Vagina (tissue), 2 donors: ENCODE results near the gene LITAFD. TPM values are rescaled to one million over a fixed set of nuclear protein-coding genes. Genes with fewer than 3 reads are reported as not detected.

Experiments
- DNase-seq, 2 donors: peaks; one replicate each; pipeline ENCODE4 v3.0.0-alpha.2; 2017; ENCODE audit errors: extremely low spot score in 2 of 2
- H3K27ac ChIP-seq: fragments of 200-600 bp; sonication (generic); one replicate; pipeline ENCODE4 v1.5.1; 2019
- H3K27me3 ChIP-seq: fragments of 200-600 bp; sonication (generic); one replicate; pipeline ENCODE4 v1.5.1; 2019
- H3K36me3 ChIP-seq, 2 donors: fragments of 200-600 bp; sonication (generic); one replicate each; pipeline ENCODE4 v1.5.1; 2017 to 2019
- H3K4me1 ChIP-seq: fragments of 200-600 bp; sonication (generic); one replicate; pipeline ENCODE4 v1.5.1; 2019
- H3K4me3 ChIP-seq, 2 donors: fragments of 200-600 bp; sonication (generic); 1 replicate in 1 of 2; 2 replicates in 1 of 2; pipeline ENCODE4 v1.5.1; 2016 to 2019
- H3K9me3 ChIP-seq: fragments of 200-600 bp; sonication (generic); one replicate; pipeline ENCODE4 v1.5.1; 2019
- POLR2A ChIP-seq, 2 donors: fragments of 450-650 bp; IDR thresholded peaks; one replicate each; pipeline ENCODE4 v1.6.1; 2017; ENCODE audit warnings: antibody characterized with exemption in 2 of 2, mild to moderate bottlenecking in 2 of 2, moderate library complexity in 2 of 2
- POLR2AphosphoS5 ChIP-seq, 2 donors: sonication (generic); formaldehyde crosslinking; IDR thresholded peaks; one replicate each; pipeline ENCODE4 v1.9.0; 2017; ENCODE audit warnings: antibody characterized with exemption in 2 of 2, mild to moderate bottlenecking in 2 of 2, low read depth in 1 of 2; ENCODE audit not compliant: insufficient read depth in 1 of 2
- intact Hi-C: fragments of 100-400 bp; cut with DNase I; formaldehyde crosslinking; loops from one replicate; pipeline ENCODE4 v1.15.1; 2023
- total RNA-seq: library from RNA; depleted of rRNA; stranded (reverse); fragments of >200 nt; gene quantifications from one replicate; pipeline ENCODE4 v1.2.3, GENCODE V29; 2016
- TF ChIP-seq, protein P1 (sequence below), 3 experiments: fragments of 450-650 bp in 2 of 3; fragments of 200-600 bp in 1 of 3; sonication (generic) in 1 of 3; IDR thresholded peaks; one replicate each; pipeline ENCODE4 v1.5.1; 2017 to 2019; ENCODE audit warnings: antibody characterized with exemption in 3 of 3, mild to moderate bottlenecking in 2 of 3, moderate library complexity in 2 of 3

The LITAFD gene
- total RNA-seq, 1 donor from 2014 or later, result not detected

DNA sequence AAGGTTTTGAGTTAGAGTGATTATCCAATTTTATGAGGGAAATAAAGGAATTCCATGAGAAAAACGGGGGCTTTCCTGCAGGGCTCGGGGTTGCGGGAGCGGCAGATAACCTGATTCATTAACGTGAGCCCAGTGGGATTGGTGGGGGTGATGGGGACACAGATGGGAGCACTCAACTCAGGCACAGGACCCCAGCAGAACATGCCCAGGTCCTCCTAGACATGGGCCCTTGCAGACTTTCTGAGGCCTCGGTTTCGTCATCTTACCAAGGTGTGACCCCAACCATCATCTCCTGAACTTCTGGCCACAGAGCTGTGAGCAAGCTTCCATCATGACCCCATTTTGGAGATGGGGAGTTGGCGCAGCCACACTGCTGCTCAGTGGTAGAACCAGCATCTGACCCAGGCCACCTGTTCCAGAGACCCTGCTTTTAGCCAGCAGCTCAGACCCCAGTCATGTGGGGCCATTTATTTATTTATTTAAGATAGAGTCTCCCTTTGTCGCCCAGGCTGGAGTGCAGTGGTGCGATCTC, 35.7 kb upstream of the LITAFD start:
- Histone ChIP-seq H3K36me3 (no peaks in the 10 kb centered on the region), H3K27me3 (no peaks in the 10 kb centered on the region), H3K4me1 (peaks cover 22% of the 10 kb centered on the region), H3K9me3 (no peaks in the 10 kb centered on the region), H3K27ac (no peak overlapping the region), H3K4me3 (no peak overlapping the region)
- intact Hi-C loops, result no loop called here
- peak in 1 of 2 donors; percentile 81 for DNase-seq
- TF ChIP-seq POLR2A (IDR thresholded peaks at IDR 0.05) (no peak), POLR2AphosphoS5 (IDR thresholded peaks at IDR 0.05; ENCODE audit: insufficient read depth in 1 of 2, low read depth in 1 of 2) (no peak)
- TF ChIP-seq, protein P1, sequence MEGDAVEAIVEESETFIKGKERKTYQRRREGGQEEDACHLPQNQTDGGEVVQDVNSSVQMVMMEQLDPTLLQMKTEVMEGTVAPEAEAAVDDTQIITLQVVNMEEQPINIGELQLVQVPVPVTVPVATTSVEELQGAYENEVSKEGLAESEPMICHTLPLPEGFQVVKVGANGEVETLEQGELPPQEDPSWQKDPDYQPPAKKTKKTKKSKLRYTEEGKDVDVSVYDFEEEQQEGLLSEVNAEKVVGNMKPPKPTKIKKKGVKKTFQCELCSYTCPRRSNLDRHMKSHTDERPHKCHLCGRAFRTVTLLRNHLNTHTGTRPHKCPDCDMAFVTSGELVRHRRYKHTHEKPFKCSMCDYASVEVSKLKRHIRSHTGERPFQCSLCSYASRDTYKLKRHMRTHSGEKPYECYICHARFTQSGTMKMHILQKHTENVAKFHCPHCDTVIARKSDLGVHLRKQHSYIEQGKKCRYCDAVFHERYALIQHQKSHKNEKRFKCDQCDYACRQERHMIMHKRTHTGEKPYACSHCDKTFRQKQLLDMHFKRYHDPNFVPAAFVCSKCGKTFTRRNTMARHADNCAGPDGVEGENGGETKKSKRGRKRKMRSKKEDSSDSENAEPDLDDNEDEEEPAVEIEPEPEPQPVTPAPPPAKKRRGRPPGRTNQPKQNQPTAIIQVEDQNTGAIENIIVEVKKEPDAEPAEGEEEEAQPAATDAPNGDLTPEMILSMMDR (IDR thresholded peaks at IDR 0.05), result no peak

DNA sequence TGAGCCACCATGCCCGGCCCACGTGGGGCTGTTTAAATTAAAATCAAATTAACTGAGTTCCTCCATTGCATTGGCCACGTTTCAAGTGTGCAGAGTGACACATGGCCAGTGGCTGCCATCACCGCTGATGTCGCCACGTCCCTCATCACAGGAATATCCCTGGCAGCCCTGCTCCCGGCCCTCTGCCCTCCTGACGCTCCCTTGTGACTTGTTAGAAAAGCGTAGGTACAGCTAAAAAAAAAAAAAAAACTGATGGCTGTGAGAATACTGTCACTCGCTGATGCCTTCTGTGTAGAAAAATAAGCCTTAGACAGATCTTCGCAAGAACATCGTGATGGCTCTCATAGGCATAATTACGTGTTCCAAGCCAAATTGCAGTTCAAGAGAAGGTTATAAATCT, 35.0 kb upstream of the LITAFD start:
- no peak overlapping the region for H3K4me3 ChIP-seq
- H3K36me3 ChIP-seq, result no peaks in the 10 kb centered on the region
- intact Hi-C loops, result no loop called here
- peak in 1 of 2 donors; percentile 44 for DNase-seq
- TF ChIP-seq POLR2AphosphoS5 (IDR thresholded peaks at IDR 0.05; ENCODE audit: insufficient read depth in 1 of 2, low read depth in 1 of 2) (no peak), POLR2A (IDR thresholded peaks at IDR 0.05) (no peak)
- TF ChIP-seq, protein P1 (IDR thresholded peaks at IDR 0.05), result no peak
- H3K27me3 ChIP-seq, result no peaks in the 10 kb centered on the region
- no peak overlapping the region for H3K27ac ChIP-seq
- no peaks in the 10 kb centered on the region for H3K9me3 ChIP-seq
- H3K4me1 ChIP-seq, result peaks cover 22% of the 10 kb centered on the region

DNA sequence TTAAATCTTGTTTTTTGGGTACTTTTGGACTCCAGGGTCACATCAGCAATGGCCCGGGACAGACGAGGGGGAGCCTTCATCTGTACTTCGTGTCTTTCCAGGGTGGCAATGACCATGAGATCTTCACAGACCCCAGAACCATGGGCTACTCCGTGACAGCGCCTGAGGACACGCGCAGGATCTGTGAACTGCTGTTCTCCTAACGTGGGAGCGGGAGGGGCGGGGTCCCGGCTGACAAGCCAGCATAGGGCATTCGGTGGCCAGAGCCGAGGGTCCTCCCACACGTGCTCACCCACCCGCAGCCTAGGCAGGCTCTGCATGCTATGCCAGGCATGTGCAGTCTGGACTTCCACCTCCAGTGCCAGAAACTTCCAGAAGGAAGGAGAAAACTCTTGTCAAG, 34.5 kb upstream of the LITAFD start:
- Histone ChIP-seq H3K4me1 (peaks cover 22% of the 10 kb centered on the region), H3K9me3 (no peaks in the 10 kb centered on the region), H3K27ac (no peak overlapping the region), H3K27me3 (no peaks in the 10 kb centered on the region), H3K36me3 (no peaks in the 10 kb centered on the region), H3K4me3 (no peak overlapping the region)
- peak in 1 of 2 donors; percentile 75 for DNase-seq
- intact Hi-C loops, result no loop called here
- TF ChIP-seq POLR2A (IDR thresholded peaks at IDR 0.05), result no peak
- TF ChIP-seq, protein P1 (IDR thresholded peaks at IDR 0.05), result no peak
- TF ChIP-seq POLR2AphosphoS5 (IDR thresholded peaks at IDR 0.05; ENCODE audit: insufficient read depth in 1 of 2, low read depth in 1 of 2), result no peak

DNA sequence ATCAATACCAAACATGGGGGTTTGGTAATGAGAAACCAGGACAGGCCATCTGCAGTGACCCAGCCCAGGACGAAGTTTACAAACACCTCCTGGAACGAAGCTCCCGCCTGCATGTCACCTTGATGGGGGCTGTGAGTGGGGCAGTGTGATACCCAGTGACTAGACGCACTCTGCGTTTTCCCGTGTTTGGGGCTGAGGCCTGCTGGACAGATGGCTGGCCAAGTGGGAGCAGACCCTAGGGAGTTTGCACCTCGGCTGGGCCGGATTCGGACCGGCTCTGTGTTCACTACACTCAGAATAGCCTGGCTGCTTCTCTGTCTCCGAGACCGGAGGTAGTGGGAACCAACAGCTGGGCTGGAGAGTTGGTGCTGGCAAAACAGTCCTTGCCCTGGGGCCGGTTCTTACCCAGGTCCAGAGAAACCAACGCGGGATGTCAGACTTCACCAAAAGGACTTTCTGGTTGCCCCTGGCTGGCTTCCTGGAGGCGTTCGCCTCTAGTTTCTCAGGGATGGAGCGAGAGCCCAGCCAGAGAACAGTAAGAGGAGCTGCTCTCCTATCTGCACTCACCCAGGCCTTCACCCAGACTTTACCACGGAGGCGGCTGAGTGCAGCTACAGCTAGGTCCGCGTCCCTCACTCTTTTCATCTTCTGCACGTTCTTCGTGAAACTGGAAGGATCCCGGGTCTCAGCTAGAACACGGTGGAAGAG, 33.8 kb upstream of the LITAFD start:
- peaks cover 22% of the 10 kb centered on the region for H3K4me1 ChIP-seq
- H3K27ac ChIP-seq, result peak overlapping the region; percentile 55
- H3K4me3 ChIP-seq, result no peak overlapping the region
- H3K36me3 ChIP-seq, result peaks cover 0 to 1% of the 10 kb centered on the region in 2 donors
- no peaks in the 10 kb centered on the region for H3K27me3 ChIP-seq
- TF ChIP-seq POLR2AphosphoS5 (IDR thresholded peaks at IDR 0.05; ENCODE audit: insufficient read depth in 1 of 2, low read depth in 1 of 2) (no peak), POLR2A (IDR thresholded peaks at IDR 0.05) (no peak)
- TF ChIP-seq, protein P1 (IDR thresholded peaks at IDR 0.05), result no peak
- no peak for DNase-seq
- intact Hi-C loops, result no loop called here
- H3K9me3 ChIP-seq, result no peaks in the 10 kb centered on the region

DNA sequence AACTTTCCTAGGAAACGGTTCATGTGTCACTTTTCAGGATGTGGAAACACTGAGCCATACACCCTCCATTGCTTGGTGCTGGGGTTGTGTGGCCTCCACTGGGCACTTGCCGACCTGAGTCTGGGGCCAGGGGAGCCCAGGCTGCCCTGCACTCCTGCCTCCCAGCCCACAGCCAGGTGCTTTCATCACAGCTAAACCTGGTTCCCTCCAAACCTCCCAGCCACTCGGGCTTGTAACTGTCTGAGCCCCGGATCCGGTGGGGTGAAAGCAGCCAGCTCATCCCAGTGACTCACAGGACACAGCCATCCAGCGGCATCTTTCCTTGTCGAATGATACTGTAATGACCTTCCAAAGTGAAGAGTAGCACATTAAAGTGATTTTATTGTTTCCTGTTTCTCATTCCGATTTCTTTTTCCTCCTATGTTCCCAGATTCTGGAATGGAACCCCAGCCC, 33.2 kb upstream of the LITAFD start:
- Histone ChIP-seq H3K27me3 (no peaks in the 10 kb centered on the region), H3K27ac (peak overlapping the region; percentile 55), H3K36me3 (peaks cover 0 to 7% of the 10 kb centered on the region in 2 donors), H3K4me1 (peaks cover 22% of the 10 kb centered on the region), H3K9me3 (no peaks in the 10 kb centered on the region), H3K4me3 (no peak overlapping the region)
- DNase-seq, result no peak
- TF ChIP-seq, protein P1 (IDR thresholded peaks at IDR 0.05), result no peak
- TF ChIP-seq POLR2AphosphoS5 (IDR thresholded peaks at IDR 0.05; ENCODE audit: insufficient read depth in 1 of 2, low read depth in 1 of 2), result peak in 1 of 2 donors; percentile 49
- no peak for TF ChIP-seq POLR2A (IDR thresholded peaks at IDR 0.05)
- intact Hi-C loops, result no loop called here
